Measurements from ENCODE around the gene ZNF714. TPM values are rescaled to one million over a fixed set of nuclear protein-coding genes. Genes with fewer than 3 reads are reported as not detected.

Gene ZNF714
- total and polyA plus RNA-seq, 9 of the 15 experiments (the other 6 are each of a cell fraction or from before 2014, with no cell fraction given) = 16.2 to 40.8 (median 28.9) TPM

DNA sequence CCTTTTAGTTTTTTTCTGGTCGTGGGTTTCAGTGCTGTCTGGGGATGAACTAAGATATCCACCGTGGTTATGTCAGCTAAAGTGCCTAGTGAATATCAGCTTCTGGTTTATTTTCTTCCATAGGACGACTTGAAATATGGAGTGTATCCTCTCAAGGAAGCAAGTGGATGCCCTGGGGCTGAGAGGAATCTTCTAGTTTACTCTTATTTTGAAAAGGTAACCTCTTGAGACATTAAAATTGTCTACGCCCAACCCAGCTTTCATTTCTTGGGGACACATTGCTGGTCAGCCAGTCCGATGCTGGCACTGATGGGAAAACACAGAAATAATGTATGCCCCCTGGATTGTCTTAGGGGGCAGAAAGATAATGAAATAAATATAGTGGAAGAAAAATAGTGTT lies 61.4 kb downstream of the ZNF714 start:
- 53% methylated on average over 5 of the region's 5 CpGs for WGBS (ENCODE audit: insufficient coverage, low coverage, missing lambda C conversion rate)
- Histone ChIP-seq H2AFZ (ENCODE audit: low read depth, low read length) (no peak overlapping the region), H3K79me2 (ENCODE audit: control insufficient read depth, insufficient read depth, low read length) (peaks cover 48% of the 10 kb centered on the region), H3K9ac (ENCODE audit: insufficient read depth in 1 of 2, low read depth in 2 of 2, low read length in 2 of 2) (peak overlapping the region in 1 of 2 experiments; percentile 88; a peak in 2 of 4 replicates), H3K9me3 (replicated peaks; ENCODE audit: control insufficient read depth, insufficient read depth, low read depth, low read length) (no peaks in the 10 kb centered on the region), H3K27me3 (ENCODE audit: control insufficient read depth in 2 of 2, insufficient read depth in 2 of 2, low read length in 2 of 2) (no peaks in the 10 kb centered on the region), H3K4me2 (ENCODE audit: insufficient read depth, low read length) (peak overlapping the region; percentile 96; the same call in 1 of the 2 replicates), H3K9me1 (ENCODE audit: control insufficient read depth, insufficient read depth, low read length) (no peaks in the 10 kb centered on the region), H3K27ac (ENCODE audit: extremely low read depth, low read depth, low read length) (peak overlapping the region; percentile 88; the same call in 1 of the 3 replicates), H4K20me1 (replicated peaks; ENCODE audit: control insufficient read depth, insufficient read depth, low read length) (no peaks in the 10 kb centered on the region), H3K4me1 (replicated peaks in 1 of 2; ENCODE audit: control insufficient read depth in 2 of 2, insufficient read depth in 2 of 2, low read length in 2 of 2) (peaks cover 0 to 16% of the 10 kb centered on the region in 2 experiments; a peak in 3 of 5 replicates), H3K36me3 (ENCODE audit: control insufficient read depth, insufficient read depth, low read length) (peaks cover 49% of the 10 kb centered on the region), H3K4me3 (peak overlapping the region; percentile 88; the same call in 1 of the 2 replicates)
- ChIA-PET CTCF (ENCODE audit: low intra/inter-chr PET ratio) (no interaction called here), POLR2A (interaction anchor here (0.8 to 2.6 kb wide), 3 partner anchors 9 to 61 kb away, joined by 5 to 11 read pairs (median 6); partner anchors contain the start of gene ZNF714)
- TF ChIP-seq MYNN (IDR thresholded peaks at IDR 0.05) = peak; percentile 97
- no peak for TF ChIP-seq MYNN (CRISPR knock-in tag; IDR thresholded peaks at IDR 0.05)
- no peak for TF ChIP-seq PCBP2 (IDR thresholded peaks at IDR 0.05; ENCODE audit: low read depth, low read length, poor library complexity, severe bottlenecking)
- DNase-seq (ENCODE audit: extremely low read depth in 1 of 4, low spot score in 3 of 4) (no peak), FAIRE-seq (no peak), ATAC-seq (no peak)
- intact Hi-C loops (cut with micrococcal nuclease) (loop anchor here (5.0 kb wide), 2 partner anchors 61 to 121 kb away; partner anchors contain the start of genes ZNF430 and ZNF714), in situ Hi-C loops (cut with MboI) (no loop called here)
- no TSS peak for BruUV-seq (replicated peaks)

DNA sequence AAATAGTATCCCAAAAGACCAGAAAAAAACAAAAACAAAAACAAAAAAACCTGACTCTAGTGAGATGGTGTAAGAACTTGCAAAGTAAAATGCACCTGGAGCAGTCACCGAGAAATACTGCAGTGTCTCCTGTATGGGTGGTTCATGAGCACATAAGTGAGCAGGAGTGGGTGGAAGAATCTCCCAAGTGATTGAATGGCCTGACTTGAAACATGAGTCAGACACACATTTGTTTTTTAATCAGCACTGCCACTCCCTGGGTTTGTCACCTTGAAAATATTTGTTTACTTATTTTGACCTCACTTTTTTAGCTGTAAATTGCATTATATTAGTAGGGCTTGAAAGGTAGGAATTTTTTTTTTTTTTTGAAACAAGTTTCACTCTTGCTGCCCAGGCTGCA lies 61.9 kb downstream of the ZNF714 start:
- ATAC-seq (no peak), DNase-seq (ENCODE audit: extremely low read depth in 1 of 4, low spot score in 3 of 4) (peak in 1 of 4 experiments; percentile 54), FAIRE-seq (no peak)
- Histone ChIP-seq H3K9ac (ENCODE audit: insufficient read depth in 1 of 2, low read depth in 2 of 2, low read length in 2 of 2) (no peak overlapping the region), H3K9me3 (replicated peaks; ENCODE audit: control insufficient read depth, insufficient read depth, low read depth, low read length) (no peaks in the 10 kb centered on the region), H3K4me2 (ENCODE audit: insufficient read depth, low read length) (0 out of 2 replicates have a peak overlapping the region, but pooled peaks have one; percentile 3), H3K27me3 (ENCODE audit: control insufficient read depth in 2 of 2, insufficient read depth in 2 of 2, low read length in 2 of 2) (no peaks in the 10 kb centered on the region), H3K27ac (ENCODE audit: extremely low read depth, low read depth, low read length) (no peak overlapping the region), H3K36me3 (ENCODE audit: control insufficient read depth, insufficient read depth, low read length) (peaks cover 54% of the 10 kb centered on the region), H3K9me1 (ENCODE audit: control insufficient read depth, insufficient read depth, low read length) (no peaks in the 10 kb centered on the region), H4K20me1 (replicated peaks; ENCODE audit: control insufficient read depth, insufficient read depth, low read length) (no peaks in the 10 kb centered on the region), H2AFZ (ENCODE audit: low read depth, low read length) (no peak overlapping the region), H3K4me3 (0 out of 2 replicates have a peak overlapping the region, but pooled peaks have one; percentile 88), H3K79me2 (ENCODE audit: control insufficient read depth, insufficient read depth, low read length) (peaks cover 49% of the 10 kb centered on the region), H3K4me1 (replicated peaks in 1 of 2; ENCODE audit: control insufficient read depth in 2 of 2, insufficient read depth in 2 of 2, low read length in 2 of 2) (peaks cover 0 to 16% of the 10 kb centered on the region in 2 experiments; a peak in 3 of 5 replicates)
- intact Hi-C loops (cut with micrococcal nuclease) = loop anchor here (5.0 kb wide), 2 partner anchors 62 to 122 kb away; partner anchors contain the start of genes ZNF430 and ZNF714
- POLR2A ChIA-PET = interaction anchor here (2.6 kb wide), 1 partner anchor 12 kb away, joined by 6 read pairs; no protein-coding TSS in a partner anchor
- CTCF ChIA-PET (ENCODE audit: low intra/inter-chr PET ratio) = no interaction called here
- TF ChIP-seq YY1 (IDR thresholded peaks at IDR 0.05; ENCODE audit: borderline replicate concordance in 1 of 3, control insufficient read depth in 1 of 3, extremely low read depth in 1 of 3, insufficient read depth in 3 of 3, insufficient read length in 1 of 3, insufficient replicate concordance in 2 of 3, low read depth in 1 of 3, low read length in 2 of 3) (no peak), POLR3G (IDR thresholded peaks at IDR 0.05; ENCODE audit: extremely low read depth, insufficient read length, insufficient replicate concordance) (no peak), JUND (IDR thresholded peaks at IDR 0.05; ENCODE audit: borderline replicate concordance, low read depth, low read length) (0 out of 2 replicates have a peak, but pooled peaks have one; percentile 30), JUND (tag; IDR thresholded peaks at IDR 0.05; ENCODE audit: borderline replicate concordance, low read depth, low read length) (no peak), MCM3 (IDR thresholded peaks at IDR 0.05) (no peak), RBFOX2 (IDR thresholded peaks at IDR 0.05; ENCODE audit: low read depth, low read length) (0 out of 2 replicates have a peak, but pooled peaks have one; percentile 12), PRMT5 (CRISPR knock-in tag; IDR thresholded peaks at IDR 0.05) (no peak), FOSL1 (tag; conservative IDR thresholded peaks at IDR 0.05) (0 out of 2 replicates have a peak, but pooled peaks have one; percentile 21), EGR1 (conservative IDR thresholded peaks at IDR 0.05) (peak; percentile 67)
- 83% methylated on average over 1 of the region's 1 CpG for WGBS (ENCODE audit: insufficient coverage, low coverage, missing lambda C conversion rate)
- in situ Hi-C loops (cut with MboI) = no loop called here
- BruUV-seq (replicated peaks) = no TSS peak

Data from K562 (cell line).